Endothelial cell of umbilical vein (primary cell): ENCODE data around the gene LPP. TPM values are rescaled to one million over a fixed set of nuclear protein-coding genes. Genes with fewer than 3 reads are reported as not detected.

ENCODE experiments used
- BruUV-seq: library from RNA; stranded (reverse); fragments of 400-500 nt; replicated peaks from 2 replicates; lab custom pipeline; 2021; lab: Mats Ljungman, UMichigan
- CTCF ChIA-PET: fragments of 300-600, 350-600 bp; sonication (Branson Sonifier 250); formaldehyde crosslinking; loops from one replicate; lab custom pipeline; 2021; ENCODE audit warnings: antibody characterized with exemption, inconsistent platforms; lab: Charles Lee
- POLR2A ChIA-PET: fragments of 300-600, 350-600 bp; sonication (Branson Sonifier 250); formaldehyde crosslinking; loops from one replicate; lab custom pipeline; 2021; ENCODE audit warnings: antibody characterized with exemption, inconsistent platforms; lab: Charles Lee
- DNase-seq: peaks from one replicate; pipeline ENCODE4 v3.0.0-alpha.2; 2011; ENCODE audit warnings: low read depth, low spot score
- FAIRE-seq: peaks from 2 replicates; lab custom pipeline; 2011; peaks lifted over from hg19 to GRCh38; lab: Jason Lieb, UNC
- H2AFZ ChIP-seq: 2 replicates; pipeline ENCODE4 v1.6.0; 2012; ENCODE audit warnings: low read depth, low read length, control low read depth, inconsistent platforms
- H3K27ac ChIP-seq: 2 replicates; pipeline ENCODE4 v1.5.1; 2011; ENCODE audit warnings: low read depth, mild to moderate bottlenecking, control low read depth, low read length, moderate library complexity; ENCODE audit not compliant: insufficient read depth
- H3K27me3 ChIP-seq, 2 experiments: 2 replicates each; pipeline versions ENCODE4 v1.6.0 to v1.6.1; 2011; ENCODE audit warnings: low read length in 2 of 2, mixed read lengths in 1 of 2; ENCODE audit not compliant: control insufficient read depth in 2 of 2, insufficient read depth in 2 of 2
- H3K36me3 ChIP-seq, 2 experiments: 2 replicates in 1 of 2; 3 replicates in 1 of 2; pipeline ENCODE4 v1.5.1; 2011; ENCODE audit warnings: low read length in 2 of 2, mild to moderate bottlenecking in 1 of 2, moderate library complexity in 1 of 2; ENCODE audit not compliant: control insufficient read depth in 2 of 2, insufficient read depth in 2 of 2; ENCODE audit errors: extremely low read depth in 1 of 2
- H3K4me1 ChIP-seq: 3 replicates; pipeline ENCODE4 v1.5.1; 2011; ENCODE audit warnings: mild to moderate bottlenecking, low read length; ENCODE audit not compliant: control insufficient read depth, insufficient read depth; ENCODE audit errors: extremely low read depth
- H3K4me2 ChIP-seq: 2 replicates; pipeline ENCODE4 v1.6.1; 2011; ENCODE audit warnings: low read length, control low read depth, mixed read lengths; ENCODE audit not compliant: insufficient read depth
- H3K4me3 ChIP-seq, 3 experiments: fragments of 200-600 bp in 1 of 3; sonication (generic), shearing (Covaris generic) in 1 of 3; replicated peaks in 1 of 3; 2 replicates each; pipeline ENCODE4 v1.5.1; 2011 to 2016; ENCODE audit warnings: control low read depth in 3 of 3, low read length in 3 of 3, mild to moderate bottlenecking in 2 of 3, inconsistent platforms in 1 of 3, low read depth in 1 of 3, moderate library complexity in 1 of 3; ENCODE audit not compliant: insufficient read depth in 1 of 3
- H3K79me2 ChIP-seq: 2 replicates; pipeline ENCODE4 v1.6.0; 2012; ENCODE audit warnings: low read length, inconsistent platforms; ENCODE audit not compliant: control insufficient read depth, insufficient read depth
- H3K9ac ChIP-seq: replicated peaks from 2 replicates; pipeline ENCODE3; 2011; ENCODE audit warnings: low read length, control low read depth; ENCODE audit not compliant: insufficient read depth; ENCODE audit errors: extremely low read depth
- H3K9me1 ChIP-seq: replicated peaks from 3 replicates; pipeline ENCODE4 v1.6.0; 2011; ENCODE audit warnings: mild to moderate bottlenecking, low read length; ENCODE audit not compliant: control insufficient read depth, insufficient read depth; ENCODE audit errors: extremely low read depth
- H3K9me3 ChIP-seq: replicated peaks from 2 replicates; pipeline ENCODE4 v1.5.1; 2012; ENCODE audit warnings: low read length, inconsistent platforms; ENCODE audit not compliant: control insufficient read depth, insufficient read depth
- H4K20me1 ChIP-seq: replicated peaks from 2 replicates; pipeline ENCODE3; 2011; ENCODE audit warnings: mild to moderate bottlenecking, low read length; ENCODE audit not compliant: control insufficient read depth, insufficient read depth; ENCODE audit errors: extremely low read depth
- FOS ChIP-seq: IDR thresholded peaks from 2 replicates; pipeline ENCODE4 v1.6.1; 2011; ENCODE audit warnings: mild to moderate bottlenecking, low read length, moderate library complexity, borderline replicate concordance; ENCODE audit not compliant: insufficient read depth
- GATA2 ChIP-seq: IDR thresholded peaks from 2 replicates; pipeline ENCODE4 v1.7.0; 2011; ENCODE audit warnings: low read depth, mild to moderate bottlenecking, moderate library complexity, mixed read lengths, low read length; ENCODE audit not compliant: insufficient read length, insufficient read depth
- dilution Hi-C: fragments of 300-500 bp; cut with MboI; formaldehyde crosslinking; loops from one replicate; pipeline ENCODE4 v1.15.0; 2019; ENCODE audit warnings: low sequenced_read_pairs; ENCODE audit not compliant: extremely low pct_ligation_motif_present
- intact Hi-C: fragments of 100-400 bp; cut with micrococcal nuclease; formaldehyde crosslinking; loops from one replicate; pipeline ENCODE4 v1.10.0; 2022
- polyA plus RNA-seq, 4 experiments: library from polyadenylated mRNA; depleted of rRNA in 3 of 4; stranded (reverse) in 3 of 4; unstranded in 1 of 4; fragments of >200 nt; gene quantifications; 2 replicates each; pipeline versions ENCODE4 v1.2.1 to v1.2.3, GENCODE V29; 2011 to 2012; ENCODE audit warnings: missing spikeins in 1 of 4
- total RNA-seq: library from RNA; stranded (reverse); gene quantifications from 2 replicates; pipeline ENCODE4 v1.2.3, GENCODE V29; 2021

Gene LPP
- total and polyA plus RNA-seq, 2 donors (not counting 3 experiments of a cell fraction or from before 2014, with no cell fraction given) = 16.9 to 153 TPM

DNA sequence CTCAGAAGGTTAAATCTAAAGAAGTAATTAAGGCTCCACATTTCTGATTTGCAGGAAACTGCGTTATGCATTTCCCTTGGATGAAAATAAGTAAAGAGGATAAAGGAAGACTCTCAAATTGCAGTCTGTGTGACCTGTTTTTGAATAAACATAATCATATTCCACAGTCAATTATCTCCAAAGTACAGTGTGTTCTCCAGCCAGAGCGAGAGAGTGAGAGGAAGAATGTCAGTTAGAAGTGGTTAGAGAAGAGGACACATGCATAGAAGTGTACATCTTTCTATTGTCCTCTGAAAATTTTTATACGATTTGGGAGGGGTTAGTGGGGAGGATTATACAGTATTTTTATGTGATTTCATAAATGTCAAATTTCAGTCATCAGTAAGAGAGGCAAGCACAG is 487.1 kb downstream of the LPP start:
- no TSS peak for BruUV-seq
- Histone ChIP-seq H2AFZ (no peak overlapping the region), H3K27me3 (no peaks in the 10 kb centered on the region), H4K20me1 (no peaks in the 10 kb centered on the region), H3K36me3 (no peaks in the 10 kb centered on the region), H3K27ac (no peak overlapping the region), H3K4me3 (no peak overlapping the region), H3K9me1 (no peaks in the 10 kb centered on the region), H3K9me3 (no peaks in the 10 kb centered on the region), H3K4me2 (no peak overlapping the region), H3K9ac (no peak overlapping the region), H3K79me2 (no peaks in the 10 kb centered on the region), H3K4me1 (no peaks in the 10 kb centered on the region)
- intact Hi-C loops (no loop called here), dilution Hi-C loops (no loop called here)
- CTCF ChIA-PET = no interaction called here
- FAIRE-seq = no peak
- TF ChIP-seq FOS = no peak
- no peak for DNase-seq
- POLR2A ChIA-PET = no interaction called here

DNA sequence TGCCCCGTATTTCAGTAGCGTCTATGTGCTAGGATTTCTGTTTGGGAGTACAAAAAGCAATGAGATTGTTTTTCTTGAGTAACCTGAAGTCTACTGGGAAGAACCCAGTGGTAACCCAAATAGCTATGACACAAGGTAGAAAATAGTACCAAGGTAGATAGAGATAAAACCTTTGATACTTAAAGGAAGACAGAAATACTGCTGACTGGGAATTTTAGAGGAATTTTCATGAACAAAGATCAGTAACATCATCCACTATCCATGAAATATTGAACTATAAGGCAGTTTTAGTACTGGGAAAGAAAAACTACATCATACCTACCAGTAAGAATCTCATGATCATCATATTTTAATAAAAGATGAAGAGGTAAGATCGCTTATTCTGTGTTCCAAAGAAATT is 489.8 kb downstream of the LPP start:
- BruUV-seq = no TSS peak
- Histone ChIP-seq H3K9ac (no peak overlapping the region), H3K4me3 (no peak overlapping the region), H3K27me3 (no peaks in the 10 kb centered on the region), H2AFZ (no peak overlapping the region), H3K9me1 (no peaks in the 10 kb centered on the region), H3K9me3 (no peaks in the 10 kb centered on the region), H3K4me1 (peaks cover 3% of the 10 kb centered on the region), H3K4me2 (no peak overlapping the region), H4K20me1 (no peaks in the 10 kb centered on the region), H3K36me3 (no peaks in the 10 kb centered on the region), H3K79me2 (no peaks in the 10 kb centered on the region), H3K27ac (no peak overlapping the region)
- intact Hi-C loops (no loop called here), dilution Hi-C loops (no loop called here)
- ChIA-PET CTCF (interaction anchor here (1.6 kb wide), 1 partner anchor 21 kb away, joined by 3 read pairs; no protein-coding TSS in a partner anchor), POLR2A (interaction anchor here (0.6 kb wide), 1 partner anchor 436 kb away, joined by 7 read pairs; no protein-coding TSS in a partner anchor)
- FAIRE-seq (no peak), DNase-seq (no peak)
- TF ChIP-seq GATA2 = no peak
